Kidney (tissue), 14 donors: ENCODE data around the gene SPTY2D1. TPM values are rescaled to one million over a fixed set of nuclear protein-coding genes. Genes with fewer than 3 reads are reported as not detected.
A peak's percentile ranks its signal among the peaks of the same experiment; 100 is the strongest.

ENCODE experiments used
- DNase-seq, 5 donors: peaks; one replicate each; pipeline ENCODE4 v3.0.0-alpha.2; 2013 to 2020
- FAIRE-seq: peaks from 2 replicates; lab custom pipeline; 2012; peaks lifted over from hg19 to GRCh38; lab: Jason Lieb, UNC
- H3K27ac ChIP-seq, 2 donors: one replicate each; pipeline ENCODE4 v1.7.0; 2013; ENCODE audit warnings: low read depth in 2 of 2, low read length in 2 of 2, inconsistent platforms in 1 of 2
- H3K27me3 ChIP-seq: one replicate; pipeline ENCODE4 v1.7.1; 2013; ENCODE audit warnings: low read length, inconsistent platforms; ENCODE audit not compliant: control insufficient read depth, insufficient read depth
- H3K36me3 ChIP-seq, 3 donors: one replicate each; pipeline versions ENCODE4 v1.7.0 to v1.7.1; 2013; ENCODE audit warnings: low read length in 3 of 3, control low read depth in 1 of 3, inconsistent platforms in 1 of 3; ENCODE audit not compliant: insufficient read depth in 3 of 3, control insufficient read depth in 2 of 3
- H3K4me1 ChIP-seq, 3 donors: one replicate each; pipeline versions ENCODE4 v1.7.0 to v1.7.1; 2013; ENCODE audit warnings: low read length in 3 of 3, inconsistent platforms in 1 of 3, low read depth in 1 of 3; ENCODE audit not compliant: control insufficient read depth in 2 of 3, insufficient read depth in 2 of 3
- H3K4me3 ChIP-seq, 3 donors: one replicate each; pipeline versions ENCODE4 v1.7.0 to v1.8.1; 2013; ENCODE audit warnings: low read length in 3 of 3, control low read depth in 1 of 3, inconsistent platforms in 1 of 3
- H3K9ac ChIP-seq, 3 donors: one replicate each; pipeline versions ENCODE4 v1.7.0 to v1.7.1; 2013; ENCODE audit warnings: low read length in 3 of 3, control low read depth in 1 of 3, inconsistent platforms in 1 of 3
- H3K9me3 ChIP-seq, 3 donors: one replicate each; pipeline versions ENCODE4 v1.7.0 to v1.7.1; 2013; ENCODE audit warnings: low read length in 3 of 3, control low read depth in 1 of 3, inconsistent platforms in 1 of 3; ENCODE audit not compliant: control insufficient read depth in 2 of 3, insufficient read depth in 1 of 3
- CTCF ChIP-seq: IDR thresholded peaks from 3 replicates; pipeline ENCODE4 v1.5.1; 2012; ENCODE audit warnings: mild to moderate bottlenecking, moderate library complexity, borderline replicate concordance; ENCODE audit not compliant: insufficient read depth; ENCODE audit errors: extremely low read depth
- intact Hi-C: fragments of 100-400 bp; cut with DNase I; formaldehyde crosslinking; loops from one replicate; pipeline ENCODE4 v1.11.1; 2022
- polyA plus RNA-seq: library from polyadenylated mRNA; stranded (reverse); fragments of 350-450 nt; fragmentation: Illumina TruSeq; extraction: RNeasy Lipid Tissue Mini Kit (QIAGEN cat#74804); gene quantifications from one replicate; pipeline ENCODE4 v1.2.3, GENCODE V29; 2014; ENCODE audit warnings: low read depth, low replicate concordance; ENCODE audit not compliant: insufficient read depth
- total RNA-seq: library from RNA; stranded (reverse); fragmentation: NEBNext Ultra II Directional; extraction: Animal tissue kit (Norgen Biotek cat#: 25700); gene quantifications from one replicate; pipeline ENCODE4 v1.2.1, GENCODE V29; 2021
- donor health status: control.
- donor health status: control.
- donor health status: control.
- donor health status: control.
- donor health status: control.
- donor health status: DM: yes; HTN: yes; CAD: no.
- donor health status: Normal renal cell carcinoma (clear cell type).

Gene SPTY2D1
- total and polyA plus RNA-seq, 2 donors from 2014 or later = 4.8 to 21.9 TPM

- H3K4me1 ChIP-seq = peaks cover 0 to 2% (median 0%) of the 10 kb centered on the region in 3 donors
- H3K27me3 ChIP-seq = no peaks in the 10 kb centered on the region
- intact Hi-C loops = no loop called here
- DNase-seq = no peak
- no peak for FAIRE-seq
- no peak overlapping the region for H3K27ac ChIP-seq
- peaks cover 0 to 3% (median 0%) of the 10 kb centered on the region in 3 donors for H3K9me3 ChIP-seq
- no peak overlapping the region for H3K4me3 ChIP-seq
- H3K9ac ChIP-seq = no peak overlapping the region
- no peaks in the 10 kb centered on the region for H3K36me3 ChIP-seq
- TF ChIP-seq CTCF = no peak
These were observed 10.0 kb downstream of the SPTY2D1 start for GRCh38 chr11:18624161-18624560.

DNA sequence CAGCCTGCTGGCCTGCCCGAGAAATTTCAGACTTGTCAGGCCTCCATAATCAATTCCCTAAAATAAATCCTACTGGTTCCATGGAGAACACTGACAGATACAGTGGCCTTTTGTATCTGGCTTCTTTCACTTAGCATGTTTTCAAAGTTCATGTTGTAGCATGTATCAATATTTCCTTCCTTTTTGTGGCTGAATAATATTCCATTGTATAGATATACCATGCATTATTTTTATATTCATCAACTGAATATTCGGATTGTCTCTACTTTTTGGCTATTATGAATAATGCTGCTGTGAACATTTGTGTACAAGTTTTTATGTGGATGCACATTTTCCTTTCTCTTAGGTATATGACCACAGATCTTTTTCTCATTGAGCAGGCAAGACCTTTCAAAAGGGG is 10.4 kb downstream of the SPTY2D1 start:
- no peak overlapping the region for H3K27ac ChIP-seq
- no peak overlapping the region for H3K9ac ChIP-seq
- TF ChIP-seq CTCF = no peak
- H3K36me3 ChIP-seq = no peaks in the 10 kb centered on the region
- intact Hi-C loops = no loop called here
- DNase-seq (no peak), FAIRE-seq (no peak)
- H3K4me3 ChIP-seq = no peak overlapping the region
- peaks cover 0 to 2% (median 0%) of the 10 kb centered on the region in 3 donors for H3K4me1 ChIP-seq
- H3K27me3 ChIP-seq = no peaks in the 10 kb centered on the region
- H3K9me3 ChIP-seq = peaks cover 0 to 3% (median 0%) of the 10 kb centered on the region in 3 donors

DNA sequence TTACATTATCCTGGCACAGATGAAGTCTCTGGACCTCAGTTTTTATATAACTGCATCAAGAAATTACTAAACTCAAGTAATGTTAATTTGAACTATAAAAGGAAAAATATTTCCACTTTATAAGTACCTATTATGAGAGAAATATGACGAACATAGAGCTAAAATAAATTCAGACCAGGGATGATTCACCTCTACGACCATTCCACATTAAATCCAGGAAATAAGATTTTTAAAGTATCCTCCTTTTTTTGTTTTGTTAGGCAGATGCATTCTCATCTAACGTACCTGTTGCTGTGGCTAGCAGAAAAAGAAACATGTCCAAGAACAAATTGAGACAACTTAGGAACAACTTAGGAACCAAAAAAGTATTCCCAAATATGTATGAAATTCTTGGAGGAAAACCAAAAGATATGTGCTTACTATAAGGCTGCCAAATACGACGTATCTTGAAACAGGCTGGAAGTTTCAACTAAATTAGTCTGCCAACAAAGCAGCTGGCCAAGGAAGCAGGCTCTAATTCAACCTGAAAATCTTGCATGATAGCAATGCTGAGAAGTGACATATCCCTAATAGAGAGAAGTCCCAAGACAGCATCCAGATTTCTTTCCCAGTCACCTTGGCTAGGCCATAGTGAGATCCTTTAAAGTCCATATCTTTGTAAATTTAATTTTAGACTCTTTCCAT is 15.7 kb downstream of the SPTY2D1 start:
- H3K36me3 ChIP-seq = peaks cover 2 to 24% (median 12%) of the 10 kb centered on the region in 3 donors
- TF ChIP-seq CTCF = no peak
- H3K4me1 ChIP-seq = no peaks in the 10 kb centered on the region
- peaks cover 0 to under 1% (median 0%) of the 10 kb centered on the region in 3 donors for H3K9me3 ChIP-seq
- H3K9ac ChIP-seq = no peak overlapping the region
- FAIRE-seq = no peak
- DNase-seq = peak in 2 of 5 donors; percentile 15 to 31
- no peak overlapping the region for H3K4me3 ChIP-seq
- intact Hi-C loops = no loop called here
- H3K27me3 ChIP-seq = no peaks in the 10 kb centered on the region
- H3K27ac ChIP-seq = no peak overlapping the region
